ENCODE measurements around the gene OTULIN. TPM values are rescaled to one million over a fixed set of nuclear protein-coding genes. Genes with fewer than 3 reads are reported as not detected.

Gene OTULIN
- total and polyA plus RNA-seq, 2 of the 13 experiments (the other 11 are each of a cell fraction or from before 2014, with no cell fraction given) = 7.0 to 34.8 TPM

GRCh38 chr5:14665101-14665822 lies 744 bp downstream of the OTULIN start (continued):
- peak; percentile 24; the same call in 1 of the 2 replicates for TF ChIP-seq ZHX2 (IDR thresholded peaks at IDR 0.05; ENCODE audit: low read depth)
- TF ChIP-seq ZHX2 (CRISPR knock-in tag; IDR thresholded peaks at IDR 0.05; ENCODE audit: borderline replicate concordance) = no peak
- no peak for TF ChIP-seq CHCHD3 (CRISPR knock-in tag; IDR thresholded peaks at IDR 0.05)
- TF ChIP-seq MED13 (CRISPR knock-in tag; IDR thresholded peaks at IDR 0.05) = no peak
- peak; percentile 68 for TF ChIP-seq ELF3 (CRISPR knock-in tag; IDR thresholded peaks at IDR 0.05)
- no peak for TF ChIP-seq ZSCAN31 (CRISPR knock-in tag; IDR thresholded peaks at IDR 0.05; ENCODE audit: low read depth)
- no peak for TF ChIP-seq GMEB2 (CRISPR knock-in tag; IDR thresholded peaks at IDR 0.05; ENCODE audit: low read depth)
- TF ChIP-seq ZNF253 (CRISPR knock-in tag; IDR thresholded peaks at IDR 0.05; ENCODE audit: borderline replicate concordance) = no peak
- TF ChIP-seq YY1 (IDR thresholded peaks at IDR 0.05; ENCODE audit: insufficient read depth, insufficient replicate concordance, low read depth, low read length) = no peak
- peak; percentile 85 for TF ChIP-seq HNF4G (IDR thresholded peaks at IDR 0.05; ENCODE audit: borderline replicate concordance, low read depth, low read length)
- TF ChIP-seq HNF4G (CRISPR knock-in tag; IDR thresholded peaks at IDR 0.05; ENCODE audit: borderline replicate concordance, low read depth) = peak; percentile 81; the same call in 1 of the 2 replicates
- TF ChIP-seq KDM4B (CRISPR knock-in tag; IDR thresholded peaks at IDR 0.05) = 0 out of 2 replicates have a peak, but pooled peaks have one; percentile 38
- peak; percentile 60 for TF ChIP-seq SALL1 (CRISPR knock-in tag; IDR thresholded peaks at IDR 0.05)
- 0 out of 2 replicates have a peak, but pooled peaks have one; percentile 55 for TF ChIP-seq HOXA5 (CRISPR knock-in tag; IDR thresholded peaks at IDR 0.05)
- TF ChIP-seq MNT (IDR thresholded peaks at IDR 0.05) = no peak
- TF ChIP-seq SCMH1 (CRISPR knock-in tag; IDR thresholded peaks at IDR 0.05; ENCODE audit: borderline replicate concordance) = no peak
- no peak for TF ChIP-seq RBFOX2 (IDR thresholded peaks at IDR 0.05; ENCODE audit: low read depth, low read length)
- peak; percentile 73; the same call in 1 of the 2 replicates for TF ChIP-seq ZNF652 (CRISPR knock-in tag; IDR thresholded peaks at IDR 0.05; ENCODE audit: borderline replicate concordance, low read depth)
- TF ChIP-seq RNF2 (conservative IDR thresholded peaks at IDR 0.05; ENCODE audit: low read depth) = no peak
- TF ChIP-seq TP53 (CRISPR knock-in tag; conservative IDR thresholded peaks at IDR 0.05) = no peak
- peak; percentile 41; the same call in 1 of the 2 replicates for TF ChIP-seq GATAD1 (CRISPR knock-in tag; IDR thresholded peaks at IDR 0.05)
- no peak; the same call in 1 of the 2 replicates for TF ChIP-seq HMG20B (CRISPR knock-in tag; conservative IDR thresholded peaks at IDR 0.05)

All from HepG2 (cell line).